ENCODE data around the gene CD8A. TPM values are rescaled to one million over a fixed set of nuclear protein-coding genes. Genes with fewer than 3 reads are reported as not detected.

CD8A gene
- total RNA-seq, 1 donor from 2014 or later = 0.14 TPM

- H3K36me3 Mint-ChIP-seq (ENCODE audit: low read depth, unreplicated experiment) = peaks cover 21% of the 10 kb centered on the region
- H3K9me3 Mint-ChIP-seq (ENCODE audit: unreplicated experiment) = peaks cover 12% of the 10 kb centered on the region
Measured at GRCh38 chr2:86751778-86752177, 38.9 kb downstream of the CD8A start.

GRCh38 chr2:86750240-86750839 is 40.4 kb downstream of the CD8A start:
- Histone ChIP-seq H3K9ac (ENCODE audit: low read length) (no peak overlapping the region), H2AFZ (ENCODE audit: low read depth, low read length) (no peak overlapping the region), H3K27ac (ENCODE audit: low read depth, low read length) (no peak overlapping the region), H4K20me1 (ENCODE audit: insufficient read depth, low read length) (peaks cover 6% of the 10 kb centered on the region), H3K4me1 (ENCODE audit: insufficient read depth, low read length) (peaks cover 9% of the 10 kb centered on the region), H3K79me2 (ENCODE audit: insufficient read depth, low read length) (peaks cover 24% of the 10 kb centered on the region), H3K27me3 (ENCODE audit: insufficient read depth, low read length) (no peaks in the 10 kb centered on the region), H3K9me3 (ENCODE audit: insufficient read depth, low read depth, low read length) (no peaks in the 10 kb centered on the region), H3K4me2 (ENCODE audit: low read length) (no peak overlapping the region), H3K36me3 (ENCODE audit: insufficient read depth, low read length) (no peaks in the 10 kb centered on the region), H3K4me3 (ENCODE audit: insufficient read depth, low read depth, low read length) (no peak overlapping the region)
- Mint-ChIP-seq H3K27ac (ENCODE audit: unreplicated experiment) (no peak overlapping the region), H3K4me1 (ENCODE audit: low read depth, unreplicated experiment) (peaks cover 8% of the 10 kb centered on the region), H3K4me3 (ENCODE audit: unreplicated experiment) (no peak overlapping the region), H3K9me3 (ENCODE audit: unreplicated experiment) (peaks cover 12% of the 10 kb centered on the region), H3K27me3 (ENCODE audit: low read depth, unreplicated experiment) (no peaks in the 10 kb centered on the region), H3K36me3 (ENCODE audit: low read depth, unreplicated experiment) (peaks cover 21% of the 10 kb centered on the region)
- DNase-seq (ENCODE audit: low read depth) (no peak), FAIRE-seq (no peak)
- TF ChIP-seq EZH2 (IDR thresholded peaks at IDR 0.05; ENCODE audit: insufficient read depth, low read length) = no peak
- no peak for TF ChIP-seq CTCF (IDR thresholded peaks at IDR 0.05; ENCODE audit: insufficient read depth, low read depth, low read length)

More at GRCh38 chr2:86751778-86752177, 38.9 kb downstream of the CD8A start:
- DNase-seq (ENCODE audit: low read depth) = no peak
- Histone ChIP-seq H3K27ac (ENCODE audit: low read depth, low read length) (no peak overlapping the region), H3K79me2 (ENCODE audit: insufficient read depth, low read length) (peaks cover 24% of the 10 kb centered on the region), H3K9ac (ENCODE audit: low read length) (no peak overlapping the region), H3K4me1 (ENCODE audit: insufficient read depth, low read length) (peaks cover 9% of the 10 kb centered on the region), H3K27me3 (ENCODE audit: insufficient read depth, low read length) (no peaks in the 10 kb centered on the region), H3K36me3 (ENCODE audit: insufficient read depth, low read length) (no peaks in the 10 kb centered on the region), H3K4me3 (ENCODE audit: insufficient read depth, low read depth, low read length) (no peak overlapping the region), H3K9me3 (ENCODE audit: insufficient read depth, low read depth, low read length) (no peaks in the 10 kb centered on the region), H4K20me1 (ENCODE audit: insufficient read depth, low read length) (peaks cover 4% of the 10 kb centered on the region), H2AFZ (ENCODE audit: low read depth, low read length) (no peak overlapping the region), H3K4me2 (ENCODE audit: low read length) (no peak overlapping the region)
- no peak for FAIRE-seq
- TF ChIP-seq EZH2 (IDR thresholded peaks at IDR 0.05; ENCODE audit: insufficient read depth, low read length) (no peak), CTCF (IDR thresholded peaks at IDR 0.05; ENCODE audit: insufficient read depth, low read depth, low read length) (no peak)
- Mint-ChIP-seq H3K4me3 (ENCODE audit: unreplicated experiment) (no peak overlapping the region), H3K27me3 (ENCODE audit: low read depth, unreplicated experiment) (no peaks in the 10 kb centered on the region), H3K27ac (ENCODE audit: unreplicated experiment) (no peak overlapping the region), H3K4me1 (ENCODE audit: low read depth, unreplicated experiment) (peaks cover 8% of the 10 kb centered on the region)

Data from astrocyte (in vitro differentiated cells and primary cell).